HepG2 (cell line): Measurements from ENCODE around the gene UBAP2. TPM values are rescaled to one million over a fixed set of nuclear protein-coding genes. Genes with fewer than 3 reads are reported as not detected.

Experiments
- ATAC-seq: fragments of 200-7000 bp; cut with Tn5 transposase; 3 replicates; pipeline ENCODE4 v1.9.1; 2020; ENCODE audit warnings: mild to moderate bottlenecking, moderate library complexity
- BruUV-seq: library from RNA; stranded (reverse); fragments of 400-500 nt; replicated peaks from 2 replicates; lab custom pipeline; 2021; lab: Mats Ljungman, UMichigan
- CTCF ChIA-PET: fragments of 300-600 bp; formaldehyde crosslinking; extraction: SDS; loops from one replicate; lab custom pipeline; 2021; ENCODE audit warnings: low total read pairs, inconsistent platforms, low intra/inter-chr PET ratio; lab: Yijun Ruan, JAX
- POLR2A ChIA-PET: fragments of 350-600 bp; sonication (Branson Sonifier 250); formaldehyde crosslinking; loops from one replicate; lab custom pipeline; 2020; ENCODE audit warnings: antibody characterized with exemption, inconsistent platforms; lab: Yijun Ruan, JAX
- DNase-seq: peaks from one replicate; pipeline ENCODE4 v3.0.0-alpha.2; 2015; ENCODE audit warnings: low spot score
- FAIRE-seq: peaks from 3 replicates; lab custom pipeline; 2011; peaks lifted over from hg19 to GRCh38; lab: Jason Lieb, UNC
- H2AFZ ChIP-seq: one replicate; pipeline ENCODE4 v1.6.1; 2011; ENCODE audit warnings: low read length, inconsistent platforms
- H3K27ac ChIP-seq: fragments of 300-600 bp; 3 replicates; pipeline ENCODE4 v1.8.0; 2011; ENCODE audit warnings: mixed run types, mild to moderate bottlenecking, mixed read lengths, low read length, inconsistent platforms; ENCODE audit not compliant: insufficient read depth; ENCODE audit errors: extremely low read length
- H3K27me3 ChIP-seq, 2 experiments: fragments of 200-600 bp in 1 of 2; 2 replicates in 1 of 2; 3 replicates in 1 of 2; pipeline versions ENCODE4 v1.6.0 to v1.8.0; 2011; ENCODE audit warnings: low read length in 2 of 2, mild to moderate bottlenecking in 2 of 2, moderate library complexity in 2 of 2, inconsistent platforms in 1 of 2; ENCODE audit not compliant: insufficient read depth in 2 of 2, control insufficient read depth in 1 of 2
- H3K36me3 ChIP-seq, 2 experiments: fragments of 200-600 bp in 1 of 2; replicated peaks in 1 of 2; 2 replicates in 1 of 2; 3 replicates in 1 of 2; pipeline versions ENCODE4 v1.5.1 to v1.8.0; 2011; ENCODE audit warnings: low read length in 2 of 2, inconsistent platforms in 1 of 2; ENCODE audit not compliant: insufficient read depth in 2 of 2, control insufficient read depth in 1 of 2
- H3K4me1 ChIP-seq: 2 replicates; pipeline ENCODE4 v1.5.1; 2012; ENCODE audit warnings: low read length, inconsistent platforms; ENCODE audit not compliant: insufficient read depth
- H3K4me2 ChIP-seq: 2 replicates; pipeline ENCODE4 v1.6.0; 2011; ENCODE audit warnings: low read depth, low read length, inconsistent platforms
- H3K4me3 ChIP-seq, 3 experiments: fragments of 200-600 bp in 1 of 3; sonication (generic), shearing (Covaris generic) in 1 of 3; replicated peaks in 1 of 3; 2 replicates each; pipeline ENCODE4 v1.5.1; 2011 to 2016; ENCODE audit warnings: low read length in 3 of 3, inconsistent platforms in 2 of 3, low read depth in 2 of 3, mild to moderate bottlenecking in 2 of 3, control low read depth in 1 of 3, mixed read lengths in 1 of 3; ENCODE audit not compliant: insufficient read depth in 1 of 3
- H3K79me2 ChIP-seq: one replicate; pipeline ENCODE4 v1.6.1; 2011; ENCODE audit warnings: low read length, inconsistent platforms; ENCODE audit not compliant: insufficient read depth
- H3K9ac ChIP-seq: 2 replicates; pipeline ENCODE4 v1.6.0; 2011; ENCODE audit warnings: mild to moderate bottlenecking, low read depth, low read length, inconsistent platforms; ENCODE audit not compliant: insufficient read depth
- H3K9me3 ChIP-seq: 2 replicates; pipeline ENCODE4 v1.5.1; 2012; ENCODE audit warnings: mild to moderate bottlenecking, low read length
- H4K20me1 ChIP-seq: 2 replicates; pipeline ENCODE4 v1.6.0; 2011; ENCODE audit warnings: inconsistent platforms, mild to moderate bottlenecking, low read length, moderate library complexity; ENCODE audit not compliant: insufficient read depth
- CBX5 ChIP-seq: sonication (generic); formaldehyde crosslinking; IDR thresholded peaks from 2 replicates; pipeline ENCODE4 v1.4.0; 2020; ENCODE audit warnings: missing genetic modification reagents, borderline replicate concordance
- CCAR2 ChIP-seq: fragments of 200-400 bp; formaldehyde crosslinking; optimal IDR thresholded peaks from 2 replicates; pipeline ENCODE3; 2018; ENCODE audit warnings: low read depth, mild to moderate bottlenecking, low read length, moderate library complexity
- JUN ChIP-seq: sonication (generic); formaldehyde crosslinking; IDR thresholded peaks from 2 replicates; pipeline ENCODE4 v1.4.0; 2020; ENCODE audit warnings: mild to moderate bottlenecking, missing genetic modification reagents
- ZNF652 ChIP-seq: IDR thresholded peaks from 2 replicates; pipeline ENCODE4 v1.6.1; 2016; ENCODE audit warnings: low read depth, borderline replicate concordance
- WGBS: methylation state at CpG from one replicate; pipeline ENCODE4 v1.1.6; 2017; ENCODE audit warnings: low lambda C conversion rate; 5-methylcytosine and 5-hydroxymethylcytosine counted together
- in situ Hi-C: cut with HindIII; loops from 2 replicates; pipeline ENCODE4 v1.10.0; 2017; ENCODE audit warnings: low pct_unique_long_range_greater_than_20kb; ENCODE audit not compliant: extremely low pct_ligation_motif_present
- intact Hi-C: fragments of 100-400 bp; cut with micrococcal nuclease; formaldehyde crosslinking; loops from one replicate; pipeline ENCODE4 v1.10.0; 2022; ENCODE audit not compliant: unreplicated experiment
- polyA plus RNA-seq, 8 experiments: library from polyadenylated mRNA; depleted of rRNA in 3 of 8; stranded (reverse) in 7 of 8; unstranded in 1 of 8; fragments of >200 nt; fragmentation: Illumina TruSeq in 4 of 8; extraction: Trizol in 4 of 8; gene quantifications; 2 replicates each; pipeline versions ENCODE4 v1.2.1 to v1.2.3, GENCODE V29; 2011 to 2016; ENCODE audit warnings: low read depth in 4 of 8, missing spikeins in 1 of 8, mixed read lengths in 1 of 8; ENCODE audit not compliant: insufficient read depth in 1 of 8
- total RNA-seq, 5 experiments: library from RNA; depleted of rRNA; stranded (reverse); fragments of >200 nt; fragmentation: Illumina TruSeq; extraction: Trizol; gene quantifications; 2 replicates each; pipeline ENCODE4 v1.2.3, GENCODE V29; 2016; ENCODE audit warnings: low read depth in 1 of 5
- TF ChIP-seq, protein P1 (sequence below): fragments of 450-650 bp; IDR thresholded peaks from 2 replicates; pipeline ENCODE4 v1.6.1; 2017; ENCODE audit warnings: mild to moderate bottlenecking
- TF ChIP-seq, protein P2 (sequence below): sonication (generic); formaldehyde crosslinking; IDR thresholded peaks from 2 replicates; pipeline ENCODE4 v1.8.1; 2023; ENCODE audit warnings: missing genetic modification reagents, inconsistent platforms, borderline replicate concordance
- TF ChIP-seq, protein P3 (sequence below), 2 experiments: fragments of 450-650 bp in 1 of 2; sonication (generic) in 1 of 2; formaldehyde crosslinking in 1 of 2; IDR thresholded peaks; 2 replicates each; pipeline versions ENCODE4 v1.6.1 to v1.8.0; 2016 to 2022; ENCODE audit warnings: antibody characterized with exemption in 1 of 2, mild to moderate bottlenecking in 1 of 2, missing genetic modification reagents in 1 of 2

Gene UBAP2
- total and polyA plus RNA-seq, 2 of the 13 experiments (the other 11 are each of a cell fraction or from before 2014, with no cell fraction given), result 19.0 to 22.0 TPM

GRCh38 chr9:33908114-33908513, 140.6 kb downstream of the UBAP2 start:
- DNase-seq, result no peak
- H3K4me1 ChIP-seq, result peaks cover 20% of the 10 kb centered on the region
- ChIA-PET CTCF (no interaction called here), POLR2A (no interaction called here)
- ATAC-seq, result no peak
- FAIRE-seq, result no peak
- in situ Hi-C loops (no loop called here), intact Hi-C loops (no loop called here)
- H3K27me3 ChIP-seq, result no peaks in the 10 kb centered on the region
- no peaks in the 10 kb centered on the region for H3K9me3 ChIP-seq
- BruUV-seq, result no TSS peak
- H3K36me3 ChIP-seq, result peaks cover 3 to 49% of the 10 kb centered on the region in 2 experiments
- 97% methylated on average over 3 of the region's 3 CpGs for WGBS
- no peak overlapping the region for H2AFZ ChIP-seq
- H3K79me2 ChIP-seq, result peaks cover 41% of the 10 kb centered on the region
- TF ChIP-seq, protein P1, sequence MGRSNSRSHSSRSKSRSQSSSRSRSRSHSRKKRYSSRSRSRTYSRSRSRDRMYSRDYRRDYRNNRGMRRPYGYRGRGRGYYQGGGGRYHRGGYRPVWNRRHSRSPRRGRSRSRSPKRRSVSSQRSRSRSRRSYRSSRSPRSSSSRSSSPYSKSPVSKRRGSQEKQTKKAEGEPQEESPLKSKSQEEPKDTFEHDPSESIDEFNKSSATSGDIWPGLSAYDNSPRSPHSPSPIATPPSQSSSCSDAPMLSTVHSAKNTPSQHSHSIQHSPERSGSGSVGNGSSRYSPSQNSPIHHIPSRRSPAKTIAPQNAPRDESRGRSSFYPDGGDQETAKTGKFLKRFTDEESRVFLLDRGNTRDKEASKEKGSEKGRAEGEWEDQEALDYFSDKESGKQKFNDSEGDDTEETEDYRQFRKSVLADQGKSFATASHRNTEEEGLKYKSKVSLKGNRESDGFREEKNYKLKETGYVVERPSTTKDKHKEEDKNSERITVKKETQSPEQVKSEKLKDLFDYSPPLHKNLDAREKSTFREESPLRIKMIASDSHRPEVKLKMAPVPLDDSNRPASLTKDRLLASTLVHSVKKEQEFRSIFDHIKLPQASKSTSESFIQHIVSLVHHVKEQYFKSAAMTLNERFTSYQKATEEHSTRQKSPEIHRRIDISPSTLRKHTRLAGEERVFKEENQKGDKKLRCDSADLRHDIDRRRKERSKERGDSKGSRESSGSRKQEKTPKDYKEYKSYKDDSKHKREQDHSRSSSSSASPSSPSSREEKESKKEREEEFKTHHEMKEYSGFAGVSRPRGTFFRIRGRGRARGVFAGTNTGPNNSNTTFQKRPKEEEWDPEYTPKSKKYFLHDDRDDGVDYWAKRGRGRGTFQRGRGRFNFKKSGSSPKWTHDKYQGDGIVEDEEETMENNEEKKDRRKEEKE, result no peak
- TF ChIP-seq, protein P2, sequence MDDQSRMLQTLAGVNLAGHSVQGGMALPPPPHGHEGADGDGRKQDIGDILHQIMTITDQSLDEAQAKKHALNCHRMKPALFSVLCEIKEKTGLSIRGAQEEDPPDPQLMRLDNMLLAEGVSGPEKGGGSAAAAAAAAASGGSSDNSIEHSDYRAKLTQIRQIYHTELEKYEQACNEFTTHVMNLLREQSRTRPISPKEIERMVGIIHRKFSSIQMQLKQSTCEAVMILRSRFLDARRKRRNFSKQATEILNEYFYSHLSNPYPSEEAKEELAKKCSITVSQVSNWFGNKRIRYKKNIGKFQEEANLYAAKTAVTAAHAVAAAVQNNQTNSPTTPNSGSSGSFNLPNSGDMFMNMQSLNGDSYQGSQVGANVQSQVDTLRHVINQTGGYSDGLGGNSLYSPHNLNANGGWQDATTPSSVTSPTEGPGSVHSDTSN (CRISPR knock-in tag), result no peak
- no peak for TF ChIP-seq CCAR2
- TF ChIP-seq JUN (CRISPR knock-in tag), result no peak
- no peak for TF ChIP-seq ZNF652
- TF ChIP-seq, protein P3, sequence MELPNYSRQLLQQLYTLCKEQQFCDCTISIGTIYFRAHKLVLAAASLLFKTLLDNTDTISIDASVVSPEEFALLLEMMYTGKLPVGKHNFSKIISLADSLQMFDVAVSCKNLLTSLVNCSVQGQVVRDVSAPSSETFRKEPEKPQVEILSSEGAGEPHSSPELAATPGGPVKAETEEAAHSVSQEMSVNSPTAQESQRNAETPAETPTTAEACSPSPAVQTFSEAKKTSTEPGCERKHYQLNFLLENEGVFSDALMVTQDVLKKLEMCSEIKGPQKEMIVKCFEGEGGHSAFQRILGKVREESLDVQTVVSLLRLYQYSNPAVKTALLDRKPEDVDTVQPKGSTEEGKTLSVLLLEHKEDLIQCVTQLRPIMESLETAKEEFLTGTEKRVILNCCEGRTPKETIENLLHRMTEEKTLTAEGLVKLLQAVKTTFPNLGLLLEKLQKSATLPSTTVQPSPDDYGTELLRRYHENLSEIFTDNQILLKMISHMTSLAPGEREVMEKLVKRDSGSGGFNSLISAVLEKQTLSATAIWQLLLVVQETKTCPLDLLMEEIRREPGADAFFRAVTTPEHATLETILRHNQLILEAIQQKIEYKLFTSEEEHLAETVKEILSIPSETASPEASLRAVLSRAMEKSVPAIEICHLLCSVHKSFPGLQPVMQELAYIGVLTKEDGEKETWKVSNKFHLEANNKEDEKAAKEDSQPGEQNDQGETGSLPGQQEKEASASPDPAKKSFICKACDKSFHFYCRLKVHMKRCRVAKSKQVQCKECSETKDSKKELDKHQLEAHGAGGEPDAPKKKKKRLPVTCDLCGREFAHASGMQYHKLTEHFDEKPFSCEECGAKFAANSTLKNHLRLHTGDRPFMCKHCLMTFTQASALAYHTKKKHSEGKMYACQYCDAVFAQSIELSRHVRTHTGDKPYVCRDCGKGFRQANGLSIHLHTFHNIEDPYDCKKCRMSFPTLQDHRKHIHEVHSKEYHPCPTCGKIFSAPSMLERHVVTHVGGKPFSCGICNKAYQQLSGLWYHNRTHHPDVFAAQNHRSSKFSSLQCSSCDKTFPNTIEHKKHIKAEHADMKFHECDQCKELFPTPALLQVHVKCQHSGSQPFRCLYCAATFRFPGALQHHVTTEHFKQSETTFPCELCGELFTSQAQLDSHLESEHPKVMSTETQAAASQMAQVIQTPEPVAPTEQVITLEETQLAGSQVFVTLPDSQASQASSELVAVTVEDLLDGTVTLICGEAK (IDR thresholded peaks at IDR 0.05), result no peak
- TF ChIP-seq, protein P3 (CRISPR knock-in tag; IDR thresholded peaks at IDR 0.05), result no peak
- TF ChIP-seq CBX5, result no peak
- peaks cover 11% of the 10 kb centered on the region for H4K20me1 ChIP-seq
- H3K27ac ChIP-seq, result no peak overlapping the region
- no peak overlapping the region for H3K4me2 ChIP-seq
- H3K9ac ChIP-seq, result no peak overlapping the region
- H3K4me3 ChIP-seq, result no peak overlapping the region
